Epidermal melanocyte (primary cell): Measurements from ENCODE around the gene MAPK8IP3.

Source experiments
- DNase-seq: peaks from one replicate; pipeline ENCODE4 v3.0.0; 2011; ENCODE audit warnings: low spot score; ENCODE audit not compliant: insufficient read length

The MAPK8IP3 gene

GRCh38 chr16:1761751-1762150 is 55.8 kb downstream of the MAPK8IP3 start:
- DNase-seq, result no peak

- DNase-seq, result no peak
Measured at GRCh38 chr16:1762196-1762878, 56.3 kb downstream of the MAPK8IP3 start.

GRCh38 chr16:1762879-1763520 is 57.0 kb downstream of the MAPK8IP3 start:
- DNase-seq, result no peak

GRCh38 chr16:1763521-1764511 is 57.8 kb downstream of the MAPK8IP3 start:
- no peak for DNase-seq

GRCh38 chr16:1764971-1765370 is 59.0 kb downstream of the MAPK8IP3 start:
- DNase-seq, result no peak

GRCh38 chr16:1765826-1766225 is 59.8 kb downstream of the MAPK8IP3 start:
- no peak for DNase-seq

GRCh38 chr16:1766231-1766630 is 60.2 kb downstream of the MAPK8IP3 start:
- DNase-seq, result no peak

GRCh38 chr16:1766701-1767100 is 60.7 kb downstream of the MAPK8IP3 start:
- no peak for DNase-seq

- no peak for DNase-seq
Measured at GRCh38 chr16:1767116-1767994, 61.4 kb downstream of the MAPK8IP3 start.

GRCh38 chr16:1768061-1768766 is 62.2 kb downstream of the MAPK8IP3 start:
- no peak for DNase-seq

GRCh38 chr16:1768767-1769401 is 62.9 kb downstream of the MAPK8IP3 start:
- no peak for DNase-seq

GRCh38 chr16:1769402-1770300 is 63.7 kb downstream of the MAPK8IP3 start:
- DNase-seq, result no peak

GRCh38 chr16:1770328-1771187 is 64.6 kb downstream of the MAPK8IP3 start:
- no peak for DNase-seq

GRCh38 chr16:1771188-1771863 is 65.3 kb downstream of the MAPK8IP3 start, which contains the start of gene NME3:
Gene NME3 (minus strand): TSS chr16:1771543. CDS start chr16:1771534, 9 bp downstream.
- DNase-seq, result peak; percentile 94

- no peak for DNase-seq
Measured at GRCh38 chr16:1771864-1772361, 65.9 kb downstream of the MAPK8IP3 start.

GRCh38 chr16:1772362-1772907 is 66.4 kb downstream of the MAPK8IP3 start, which contains the start of gene EME2:
Gene EME2 (plus strand): TSS chr16:1772810. CDS start chr16:1773228, 418 bp downstream.
- no peak for DNase-seq
